HG03045 (cell line): Measurements from ENCODE around the gene NEMP1.
A peak's percentile ranks its signal among the peaks of the same experiment; 100 is the strongest.
"Not testable (repeated sequence)": the region's sequence is repeated elsewhere in the genome, so short reads cannot be mapped to it uniquely, and the experiment has no call there.

Experiments used
- ATAC-seq: cut with Tn5 transposase; IDR thresholded peaks from one replicate; pipeline ENCODE4 v1.9.1; 2021; ENCODE audit warnings: mild to moderate bottlenecking, moderate library complexity; ENCODE audit not compliant: unreplicated experiment

Gene NEMP1

GRCh38 chr12:57091638-57092528, 13.3 kb upstream of the NEMP1 start:
- ATAC-seq: no peak

GRCh38 chr12:57090924-57091637, 12.5 kb upstream of the NEMP1 start:
- ATAC-seq: no peak

DNA sequence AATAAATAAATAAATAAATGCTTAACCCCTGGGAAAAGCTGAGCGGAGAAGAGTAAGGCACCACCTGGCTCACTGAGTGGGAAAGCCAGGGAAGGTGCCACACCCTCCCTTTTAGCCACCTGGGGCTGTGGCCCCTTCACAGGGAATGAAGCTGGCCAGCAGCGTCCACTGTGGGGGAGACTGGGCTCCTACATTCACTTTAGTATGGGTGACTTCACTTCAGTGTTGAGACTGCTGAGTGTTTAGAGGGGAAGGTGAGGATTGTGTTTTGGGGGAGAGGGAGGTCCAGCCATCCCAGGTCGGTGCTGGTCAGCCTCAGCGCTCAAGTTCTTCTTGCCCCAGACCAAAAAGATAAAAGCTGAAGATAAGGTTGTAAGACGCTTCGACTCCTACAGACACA, 11.9 kb upstream of the NEMP1 start:
- ATAC-seq: no peak

DNA sequence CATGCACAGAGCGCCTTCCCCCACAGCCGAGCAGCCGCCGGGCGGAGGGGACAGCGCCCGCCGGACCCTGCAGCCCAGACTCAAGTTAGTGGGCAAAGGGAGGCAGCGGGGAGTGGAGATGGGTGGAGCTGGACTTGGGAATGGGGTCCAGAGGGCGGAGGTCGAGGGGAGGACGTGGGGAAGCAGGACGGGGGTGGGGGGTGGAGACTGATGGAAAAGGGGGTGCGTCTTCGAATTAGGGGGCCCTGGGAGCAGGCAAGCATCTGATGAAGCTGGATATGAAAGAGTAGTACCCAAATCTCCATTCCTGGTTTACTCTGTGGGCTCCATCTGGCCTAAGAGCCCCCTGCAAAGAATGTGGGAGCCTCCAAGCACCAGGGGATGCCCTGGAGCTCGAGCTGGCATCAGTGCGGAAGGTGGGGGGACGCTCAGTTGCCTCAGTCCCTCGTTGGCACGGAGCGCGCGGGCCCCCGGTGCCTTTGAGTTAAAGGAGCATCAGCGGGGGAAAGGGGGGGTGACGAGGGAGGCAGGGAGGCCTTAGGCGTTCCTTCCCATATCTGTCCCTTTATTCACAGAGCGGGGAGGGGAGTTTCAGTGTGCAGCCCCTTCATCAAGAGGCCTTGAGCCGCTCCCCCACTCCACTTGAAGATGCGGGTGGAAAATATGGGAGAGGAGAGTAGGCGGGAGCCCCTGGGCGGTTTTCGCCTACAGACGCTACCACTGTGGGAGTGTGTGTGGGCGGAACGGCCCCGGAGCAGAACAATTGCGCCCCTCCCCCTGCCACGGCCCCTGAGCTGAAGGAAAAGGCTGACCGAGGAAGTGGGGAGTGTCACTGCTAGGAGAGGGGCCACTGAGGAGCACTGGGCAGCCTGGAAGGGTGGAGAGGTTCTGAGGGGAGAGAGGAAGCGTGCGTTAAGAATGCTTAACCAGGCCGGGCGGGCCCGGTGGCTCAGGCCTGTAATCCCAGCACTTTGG, 11.0 kb upstream of the NEMP1 start:
- ATAC-seq: no peak

DNA sequence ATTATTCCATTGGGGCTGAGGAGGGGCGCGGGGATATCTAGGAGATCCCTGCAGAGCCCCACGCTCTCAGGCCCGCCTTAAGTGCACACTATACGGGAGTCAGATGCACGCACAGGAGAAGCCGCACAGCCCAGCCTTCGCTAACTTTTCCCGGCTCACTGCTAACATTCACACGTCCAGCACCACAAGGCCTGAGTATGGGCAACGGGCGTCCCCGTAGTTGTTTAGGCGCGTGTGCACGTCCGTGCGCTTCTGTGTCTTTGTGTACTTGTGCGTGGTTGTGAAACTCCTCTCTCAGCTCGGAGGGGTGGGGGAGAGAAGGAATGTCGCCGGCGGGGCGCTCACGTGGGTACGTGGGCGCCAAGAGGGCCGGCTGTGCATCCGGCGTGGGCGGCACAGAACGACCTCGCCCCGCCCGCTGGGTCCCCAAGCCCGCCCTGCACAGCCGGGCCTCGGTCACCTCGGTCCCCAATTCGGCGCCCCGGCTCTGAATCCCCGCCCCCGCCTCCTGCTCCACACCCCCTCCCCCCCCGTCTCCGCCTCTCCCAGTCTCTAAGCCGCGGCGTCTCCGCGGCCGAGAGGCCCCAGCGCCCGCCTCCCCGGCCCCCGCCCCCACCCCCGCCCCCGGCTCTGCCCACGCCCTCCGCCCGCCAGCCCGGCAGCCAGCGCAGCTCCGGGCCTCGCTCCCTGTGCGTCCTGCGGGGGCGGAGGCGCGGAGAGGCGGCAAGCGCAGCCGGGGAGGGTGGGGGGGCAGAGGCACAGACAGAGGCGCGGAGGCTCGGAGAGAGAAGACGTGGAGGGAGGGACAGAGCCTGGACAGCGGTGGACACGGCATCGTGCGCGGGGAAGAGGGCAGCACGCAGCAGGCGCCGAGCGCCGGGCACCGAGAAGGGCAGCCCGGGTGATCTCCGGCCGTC, 10.0 kb upstream of the NEMP1 start, which contains the start of gene NAB2:
Gene NAB2 (plus strand): TSS at position 761 of the 917 bp plus-strand sequence. CDS start 158 bp downstream, outside the sequence.
- peak; percentile 57 for ATAC-seq

GRCh38 chr12:57087691-57088353, 9.2 kb upstream of the NEMP1 start:
- peak; percentile 34 for ATAC-seq

DNA sequence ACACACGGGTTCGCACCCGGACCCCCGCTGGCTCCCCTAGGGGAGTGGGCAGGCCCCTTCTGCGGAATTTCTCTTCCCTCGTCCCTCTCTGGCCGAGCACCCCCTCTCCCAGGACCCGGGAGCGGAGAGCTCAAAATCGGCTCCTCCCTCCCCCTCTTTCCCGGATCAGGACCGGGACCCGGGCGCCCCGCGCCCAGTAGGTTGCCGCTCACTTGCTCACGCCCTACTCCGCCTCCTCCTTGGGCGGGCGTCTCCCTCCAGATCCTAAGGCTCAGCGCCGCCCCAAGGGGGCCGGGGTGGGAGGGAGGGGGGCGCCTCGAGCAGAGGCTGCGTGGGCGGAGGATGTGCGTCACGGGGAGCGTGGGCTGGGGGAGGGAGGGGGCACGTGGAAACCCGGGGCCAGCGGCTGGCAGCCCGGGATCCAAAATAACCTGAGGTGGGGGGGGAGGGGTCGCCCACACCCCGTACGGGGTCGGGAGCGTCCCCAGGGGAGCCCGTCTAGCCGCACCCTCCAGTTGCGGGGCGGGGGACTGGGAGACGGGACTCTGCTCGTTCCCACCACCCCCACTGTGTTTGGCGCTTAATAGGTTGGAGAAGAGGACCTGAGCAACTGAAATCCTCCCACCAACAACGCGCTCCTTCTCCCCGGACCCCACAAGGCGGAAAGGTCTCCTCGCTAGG, 8.6 kb upstream of the NEMP1 start:
- ATAC-seq: peak; percentile 35

GRCh38 chr12:57086493-57087009, 8.0 kb upstream of the NEMP1 start:
- no peak for ATAC-seq

- ATAC-seq: no peak
Observed at GRCh38 chr12:57085999-57086492, 7.5 kb upstream of the NEMP1 start.

GRCh38 chr12:57080855-57081254, 2.3 kb upstream of the NEMP1 start:
- no peak for ATAC-seq

- no peak for ATAC-seq
Observed at GRCh38 chr12:57079821-57080220, 1.2 kb upstream of the NEMP1 start.

DNA sequence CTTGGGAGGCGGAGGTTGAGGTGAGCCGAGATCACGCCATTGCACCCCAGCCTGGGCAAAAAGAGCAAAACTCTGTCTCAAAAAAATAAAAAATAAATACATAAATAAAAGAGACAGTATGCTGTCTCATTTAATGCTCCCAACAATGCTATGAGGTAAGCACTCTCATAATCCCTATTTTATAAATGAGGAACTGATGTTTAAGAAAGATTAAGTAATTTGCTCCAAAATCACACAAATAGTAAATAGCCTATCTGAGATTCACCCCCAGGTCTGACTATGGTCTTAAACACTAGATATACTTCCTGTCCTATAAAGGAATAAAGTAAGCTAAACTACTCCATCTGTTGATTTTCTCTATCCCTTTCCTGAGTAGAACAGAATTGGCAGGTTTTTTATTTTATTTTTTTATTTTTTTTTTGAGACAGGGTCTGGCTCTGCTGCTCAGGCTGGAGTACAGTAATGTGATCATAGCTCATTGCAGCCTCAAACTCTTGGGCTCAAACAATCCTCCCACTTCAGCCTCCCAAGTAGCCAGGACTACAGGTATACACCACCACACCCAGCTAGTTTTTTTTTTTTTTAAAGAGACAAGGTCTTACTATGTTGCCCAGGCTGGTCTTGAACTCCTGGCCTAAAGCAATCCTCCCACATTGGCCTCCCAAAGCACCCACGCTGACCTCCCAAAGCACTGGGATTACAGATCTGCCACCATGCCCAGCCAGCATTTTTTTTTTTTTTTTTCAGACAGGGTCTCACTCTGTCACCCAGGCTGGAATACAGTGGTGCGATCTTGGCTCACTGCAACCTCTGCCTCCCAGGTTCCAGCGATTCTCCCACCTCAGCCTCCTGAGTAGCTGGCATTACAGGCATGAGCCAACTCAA, 4.8 kb downstream of the NEMP1 start:
- ATAC-seq: not testable (repeated sequence)

- no peak for ATAC-seq
Observed at GRCh38 chr12:57072661-57073060, 5.9 kb downstream of the NEMP1 start.

- ATAC-seq: peak; percentile 82
Observed at GRCh38 chr12:57069523-57069922, 9.1 kb downstream of the NEMP1 start.

DNA sequence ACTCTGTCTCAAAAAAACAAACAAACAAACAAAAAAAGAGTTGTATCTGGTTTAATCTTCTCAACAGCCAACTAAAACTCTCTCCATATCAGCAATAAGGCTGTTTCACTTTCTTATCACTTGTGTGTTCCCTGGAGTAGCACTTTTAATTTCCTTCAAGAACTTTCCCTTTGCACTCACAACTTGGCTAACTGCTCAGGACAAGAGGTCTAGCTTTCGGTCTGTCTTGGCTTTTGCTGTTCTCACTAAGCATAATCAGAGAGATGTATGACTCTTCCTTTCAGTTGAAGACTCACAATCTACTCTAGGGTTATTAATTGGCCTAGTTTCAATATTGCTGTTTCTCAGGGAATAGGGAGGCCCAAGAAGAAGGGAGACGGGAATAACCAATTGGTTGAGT, 12.3 kb downstream of the NEMP1 start:
- no peak for ATAC-seq

GRCh38 chr12:57063991-57064685, 14.5 kb downstream of the NEMP1 start:
- ATAC-seq: no peak

DNA sequence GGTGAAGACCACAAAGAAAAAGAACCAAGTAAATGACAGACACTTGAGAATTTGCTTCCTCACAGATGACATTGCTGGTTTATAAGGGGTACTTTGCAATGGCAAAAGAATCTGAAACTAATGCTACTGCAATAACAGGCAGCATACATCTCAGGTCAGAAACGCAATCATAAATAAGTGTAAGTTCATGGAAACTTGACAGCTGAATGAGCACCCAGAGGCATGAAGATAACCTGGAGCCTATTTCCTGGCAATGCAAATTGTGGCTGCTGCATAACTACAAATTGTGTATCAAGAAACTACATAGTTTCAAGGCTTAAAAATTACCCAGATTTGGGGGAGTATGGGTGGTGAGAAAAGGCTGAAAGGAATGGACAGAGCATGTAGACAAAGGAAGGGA, 20.1 kb downstream of the NEMP1 start:
- no peak for ATAC-seq
